Measurements from ENCODE around the gene SMIM35.

SMIM35 gene

GRCh38 chr11:118109231-118109630 is 22.5 kb upstream of the SMIM35 start:
- no peak for DNase-seq (ENCODE audit: low read depth in 2 of 2)

- no peak for DNase-seq (ENCODE audit: low read depth in 2 of 2)
Measured at GRCh38 chr11:118108513-118108912, 21.8 kb upstream of the SMIM35 start.

GRCh38 chr11:118106789-118107335 is 20.1 kb upstream of the SMIM35 start:
- no peak for DNase-seq (ENCODE audit: low read depth in 2 of 2)

- DNase-seq (ENCODE audit: low read depth in 2 of 2): no peak
Measured at GRCh38 chr11:118105657-118106305, 19.0 kb upstream of the SMIM35 start.

- no peak for DNase-seq (ENCODE audit: low read depth in 2 of 2)
Measured at GRCh38 chr11:118104491-118104890, 17.7 kb upstream of the SMIM35 start.

GRCh38 chr11:118102721-118103261 is 16.0 kb upstream of the SMIM35 start:
- DNase-seq (ENCODE audit: low read depth in 2 of 2): no peak

- no peak for DNase-seq (ENCODE audit: low read depth in 2 of 2)
Measured at GRCh38 chr11:118100691-118101232, 14.0 kb upstream of the SMIM35 start.

GRCh38 chr11:118099838-118100556 is 13.2 kb upstream of the SMIM35 start:
- no peak for DNase-seq (ENCODE audit: low read depth in 2 of 2)

- no peak for DNase-seq (ENCODE audit: low read depth in 2 of 2)
Measured at GRCh38 chr11:118098996-118099837, 12.5 kb upstream of the SMIM35 start.

GRCh38 chr11:118095967-118096367 is 9.2 kb upstream of the SMIM35 start:
- DNase-seq (ENCODE audit: low read depth in 2 of 2): no peak

GRCh38 chr11:118095493-118095892 is 8.7 kb upstream of the SMIM35 start:
- DNase-seq (ENCODE audit: low read depth in 2 of 2): no peak

- DNase-seq (ENCODE audit: low read depth in 2 of 2): no peak
Measured at GRCh38 chr11:118092907-118093571, 6.3 kb upstream of the SMIM35 start.

- no peak for DNase-seq (ENCODE audit: low read depth in 2 of 2)
Measured at GRCh38 chr11:118091690-118092089, 4.9 kb upstream of the SMIM35 start.

GRCh38 chr11:118090545-118091162 is 3.9 kb upstream of the SMIM35 start:
- DNase-seq (ENCODE audit: low read depth in 2 of 2): no peak

- DNase-seq (ENCODE audit: low read depth in 2 of 2): no peak
Measured at GRCh38 chr11:118088531-118088930, 1.8 kb upstream of the SMIM35 start.

- no peak for DNase-seq (ENCODE audit: low read depth in 2 of 2)
Measured at GRCh38 chr11:118087931-118088330, 1.2 kb upstream of the SMIM35 start.

- no peak for DNase-seq (ENCODE audit: low read depth in 2 of 2)
Measured at GRCh38 chr11:118084656-118085055, 2.1 kb downstream of the SMIM35 start.

- DNase-seq (ENCODE audit: low read depth in 2 of 2): no peak
Measured at GRCh38 chr11:118084247-118084646, 2.5 kb downstream of the SMIM35 start.

- DNase-seq (ENCODE audit: low read depth in 2 of 2): no peak
Measured at GRCh38 chr11:118082880-118083552, 3.7 kb downstream of the SMIM35 start.
